Measurements from ENCODE around the gene ELF2.
"Not testable (repeated sequence)": the region's sequence is repeated elsewhere in the genome, so short reads cannot be mapped to it uniquely, and the experiment has no call there.

Gene ELF2

DNA sequence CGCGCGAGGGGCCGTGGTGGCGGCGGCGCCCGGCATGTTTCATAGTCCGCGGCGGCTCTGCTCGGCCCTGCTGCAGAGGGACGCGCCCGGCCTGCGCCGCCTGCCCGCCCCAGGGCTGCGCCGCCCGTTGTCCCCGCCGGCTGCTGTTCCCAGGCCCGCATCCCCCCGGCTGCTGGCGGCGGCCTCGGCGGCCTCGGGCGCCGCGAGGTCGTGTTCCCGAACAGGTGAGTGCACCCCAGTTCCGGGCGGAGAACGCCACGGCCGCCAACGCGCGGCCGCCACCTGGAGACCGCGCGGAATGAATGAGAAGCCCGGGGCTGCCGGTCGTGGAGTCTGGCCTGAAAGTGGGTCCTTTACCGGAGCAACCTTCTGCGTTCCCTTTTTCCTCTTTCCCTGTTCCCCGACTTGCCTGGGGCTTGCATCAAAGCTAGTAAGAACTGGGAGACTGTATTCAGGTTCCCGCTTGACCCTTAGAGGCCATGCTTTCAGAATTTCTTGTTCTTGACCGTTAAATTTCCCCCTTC, 161.0 kb downstream of the ELF2 start:
- DNase-seq, result peak; percentile 62

DNA sequence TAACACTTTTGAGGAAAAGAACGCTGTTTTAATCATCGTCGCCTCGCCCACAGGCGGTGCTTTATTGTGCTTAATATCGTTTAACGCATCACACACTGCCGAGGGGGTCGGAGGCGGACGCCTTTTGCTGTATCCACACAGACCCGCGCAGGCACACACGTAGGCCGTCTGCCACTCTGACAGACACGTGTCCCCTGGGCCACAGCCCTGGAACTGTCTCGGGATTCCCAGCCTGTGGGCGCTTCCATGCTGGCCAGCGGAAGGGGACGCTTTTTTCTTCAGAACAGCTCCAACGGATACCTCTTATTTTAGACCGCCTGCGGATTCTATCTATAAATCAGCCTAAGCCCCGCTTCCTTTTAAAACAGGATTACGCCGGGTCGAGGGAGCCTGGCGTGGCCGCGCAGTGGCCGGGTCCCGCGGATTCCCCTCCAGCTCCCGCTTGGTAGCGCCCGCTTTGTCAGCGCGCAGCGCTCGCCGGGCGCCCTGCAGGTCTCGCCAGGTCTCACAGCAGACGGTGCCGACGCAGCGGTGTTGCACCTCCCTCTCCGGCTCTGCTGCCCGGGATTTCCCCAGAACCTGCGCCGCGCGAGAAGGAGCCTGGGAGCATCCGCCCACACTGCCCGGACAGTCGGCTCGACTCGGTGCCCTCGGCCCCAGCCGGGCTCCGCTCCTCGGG, 161.6 kb downstream of the ELF2 start, which contains the start of gene NOCT:
Gene NOCT (plus strand): TSS at position 513 of the 679 bp plus-strand sequence. CDS start 201 bp downstream, outside the sequence.
- DNase-seq, result peak; percentile 94

DNA sequence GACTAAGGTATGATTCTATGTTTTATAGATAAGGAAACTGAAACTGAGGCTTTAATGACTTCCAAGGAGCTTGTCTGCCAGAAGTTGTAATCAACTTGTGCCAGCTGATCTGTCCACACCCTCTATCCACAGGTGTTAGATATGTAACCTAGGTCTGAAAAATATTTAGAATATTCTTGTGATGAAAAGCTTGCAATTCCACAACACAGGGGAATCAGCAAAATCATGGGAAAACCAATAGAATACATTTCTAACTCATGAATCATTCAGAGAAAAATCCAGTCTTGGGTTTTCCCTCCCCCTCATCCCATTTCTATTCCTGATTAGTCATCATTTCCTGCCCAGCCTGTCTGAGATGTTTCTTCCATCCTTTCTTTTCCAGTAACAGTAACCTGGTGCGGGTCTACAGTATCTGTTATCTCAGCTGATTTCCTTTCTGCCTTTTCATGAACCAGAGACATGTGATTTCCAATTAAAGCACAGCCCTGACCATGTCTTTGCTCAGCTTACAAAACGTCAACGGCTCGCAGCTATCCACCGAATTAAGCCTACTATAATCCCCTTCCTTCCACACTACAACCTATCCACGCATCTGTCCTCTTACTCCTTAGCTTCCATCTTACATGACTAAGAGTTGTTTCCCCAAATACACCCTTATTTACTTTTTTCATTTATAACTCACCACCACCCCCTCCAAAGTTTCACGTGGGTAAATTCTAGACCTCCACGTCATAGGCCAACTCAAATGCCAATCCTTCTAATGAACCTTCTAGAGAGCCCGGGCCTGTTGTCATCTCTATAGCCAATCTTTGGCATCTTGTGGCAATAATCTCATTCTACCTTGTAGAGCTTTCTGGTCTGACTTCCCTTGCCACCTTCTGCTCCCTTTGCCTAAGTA, 162.4 kb downstream of the ELF2 start:
- peak; percentile 73 for DNase-seq

DNA sequence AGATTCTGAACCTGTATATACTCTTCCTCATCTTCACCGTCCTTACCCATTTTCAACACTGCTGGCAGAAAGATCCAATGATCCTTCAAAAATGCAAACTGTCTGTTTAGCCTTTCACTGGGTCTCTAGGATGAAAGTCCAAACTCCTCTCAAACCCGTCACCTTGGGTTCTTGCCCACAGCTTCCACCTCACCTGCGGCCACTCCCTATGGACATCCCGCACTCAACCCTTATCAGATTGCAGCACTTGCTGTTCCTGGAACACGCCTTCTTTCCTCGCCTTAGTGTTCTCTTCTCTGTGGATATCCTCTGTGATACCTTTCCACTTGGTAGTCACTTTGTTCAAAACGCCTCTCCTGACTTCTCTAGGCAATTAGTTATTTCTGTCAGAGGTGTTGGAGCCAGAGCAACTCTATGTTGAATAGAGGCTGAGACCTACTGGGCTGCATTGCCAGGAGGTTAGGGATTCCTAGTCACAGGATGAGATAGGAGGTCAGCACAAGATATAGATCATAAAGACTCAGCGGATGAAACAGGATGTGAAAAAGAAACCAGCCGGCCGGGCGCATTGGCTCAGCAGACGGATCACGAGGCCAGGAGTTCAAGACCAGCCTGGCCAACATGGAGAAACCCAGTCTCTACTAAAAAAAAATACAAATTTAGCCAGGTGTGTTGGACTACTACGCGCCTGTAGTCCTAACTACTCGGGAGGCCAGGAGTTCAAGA, 165.6 kb downstream of the ELF2 start:
- DNase-seq, result peak; percentile 7

DNA sequence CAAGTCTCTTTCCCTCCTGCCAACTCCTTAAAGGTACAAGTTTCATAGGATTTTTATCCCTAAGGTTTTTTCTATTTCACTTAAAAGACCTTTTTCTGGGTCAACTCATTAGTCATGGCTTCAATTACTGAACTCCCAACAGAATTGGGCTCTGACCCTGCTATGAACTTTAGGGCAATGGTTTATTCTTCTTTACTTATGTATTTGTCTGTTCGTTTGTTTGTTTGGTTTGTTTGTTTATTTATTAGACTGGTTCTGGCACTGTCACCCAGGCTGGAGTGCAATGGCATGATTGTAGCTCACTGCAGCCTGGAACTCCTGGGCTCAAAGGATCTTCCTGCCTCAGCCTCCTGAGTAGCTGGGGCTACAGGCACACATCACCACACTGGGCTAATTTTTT, 167.3 kb downstream of the ELF2 start:
- peak; percentile 14 for DNase-seq

DNA sequence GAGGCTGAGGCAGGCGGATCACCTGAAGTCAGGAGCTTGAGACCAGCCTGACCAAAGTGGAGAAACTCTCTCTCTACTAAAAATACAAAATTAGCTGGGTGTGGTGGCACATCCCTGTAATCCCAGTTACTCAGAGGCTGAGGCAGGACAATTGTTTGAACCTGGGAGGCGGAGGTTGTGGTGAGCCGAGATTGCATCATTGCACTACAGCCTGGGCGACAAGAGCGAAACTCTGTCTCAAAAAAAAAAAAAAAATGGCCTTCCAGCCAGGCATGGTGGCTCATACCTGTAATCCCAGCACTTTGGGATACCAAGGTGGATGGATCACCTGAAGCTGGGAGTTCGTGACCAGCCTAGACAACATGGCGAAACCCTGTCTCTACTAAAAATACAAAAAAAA, 168.7 kb downstream of the ELF2 start:
- not testable (repeated sequence) for DNase-seq

DNA sequence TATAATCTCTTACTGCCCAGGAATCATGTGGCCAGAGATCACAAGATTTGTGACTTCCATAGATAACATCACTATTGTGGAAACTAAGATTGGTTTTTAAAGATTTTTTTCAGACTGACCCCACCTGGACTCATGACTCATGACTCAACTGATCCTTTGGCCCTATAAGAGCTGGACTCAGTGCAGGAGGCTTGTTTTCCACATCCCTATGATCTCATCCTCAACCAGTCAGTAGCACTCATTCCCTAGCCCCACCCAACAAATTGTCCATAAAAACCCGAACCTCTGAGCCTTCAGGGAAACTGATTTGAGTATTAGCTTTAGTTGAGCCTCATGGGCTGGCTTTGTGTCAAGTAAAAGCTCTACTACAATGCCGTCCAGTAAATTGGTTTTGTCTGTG, 169.4 kb downstream of the ELF2 start:
- peak; percentile 9 for DNase-seq
